Transverse colon (tissue), 4 donors: ENCODE results near the gene SLFN12. TPM values are rescaled to one million over a fixed set of nuclear protein-coding genes. Genes with fewer than 3 reads are reported as not detected.
"Not testable (repeated sequence)": the region's sequence is repeated elsewhere in the genome, so short reads cannot be mapped to it uniquely, and the experiment has no call there.

Experiments used
- DNase-seq: peaks from one replicate; pipeline ENCODE4 v3.0.0-alpha.2; 2019
- H3K27ac ChIP-seq, 4 donors: fragments of 200-600 bp; sonication (generic); 2 replicates each; pipeline ENCODE4 v1.5.1; 2016 to 2018; ENCODE audit warnings: inconsistent platforms in 4 of 4
- H3K27me3 ChIP-seq: fragments of 200-600 bp; sonication (generic); 2 replicates; pipeline ENCODE4 v1.5.1; 2017; ENCODE audit warnings: inconsistent platforms
- H3K36me3 ChIP-seq, 4 donors: fragments of 200-600 bp; sonication (generic); 2 replicates each; pipeline ENCODE4 v1.5.1; 2017 to 2019; ENCODE audit warnings: inconsistent platforms in 4 of 4
- H3K4me1 ChIP-seq, 4 donors: fragments of 200-600 bp; sonication (generic); 2 replicates each; pipeline ENCODE4 v1.5.1; 2017 to 2020; ENCODE audit warnings: inconsistent platforms in 4 of 4
- H3K4me3 ChIP-seq, 4 donors: fragments of 200-600 bp; sonication (generic); 1 replicate in 1 of 4; 2 replicates in 3 of 4; pipeline versions ENCODE4 v1.5.1 to v1.6.1; 2017 to 2019; ENCODE audit warnings: inconsistent platforms in 4 of 4
- H3K9me3 ChIP-seq, 2 donors: fragments of 200-600 bp; sonication (generic); 2 replicates each; pipeline ENCODE4 v1.5.1; 2017 to 2019; ENCODE audit warnings: inconsistent platforms in 2 of 2
- CTCF ChIP-seq, 5 experiments: fragments of 200-600 bp in 3 of 5; fragments of 450-650 bp in 2 of 5; sonication (generic) in 3 of 5; IDR thresholded peaks; 1 replicate in 2 of 5; 2 replicates in 3 of 5; pipeline ENCODE4 v1.5.1; 2016 to 2017; ENCODE audit warnings: antibody characterized with exemption in 5 of 5, inconsistent platforms in 3 of 5, mild to moderate bottlenecking in 2 of 5, moderate library complexity in 1 of 5
- EP300 ChIP-seq: sonication (generic); formaldehyde crosslinking; IDR thresholded peaks from one replicate; pipeline ENCODE4 v1.6.1; 2017; ENCODE audit warnings: antibody characterized with exemption, low read depth
- POLR2A ChIP-seq: fragments of 450-650 bp; IDR thresholded peaks from one replicate; pipeline ENCODE4 v1.6.1; 2016; ENCODE audit warnings: antibody characterized with exemption, mild to moderate bottlenecking, moderate library complexity
- POLR2AphosphoS5 ChIP-seq, 3 donors: sonication (generic); formaldehyde crosslinking; IDR thresholded peaks; one replicate each; pipeline ENCODE4 v1.6.1; 2016; ENCODE audit warnings: antibody characterized with exemption in 3 of 3
- WGBS, 2 donors: methylation state at CpG; one replicate each; pipeline ENCODE4 v1.1.5; 2018; ENCODE audit warnings: low coverage in 1 of 2; 5-methylcytosine and 5-hydroxymethylcytosine counted together
- in situ Hi-C, 4 donors: fragments of 200-750 bp; cut with MboI; loops; one replicate each; pipeline versions ENCODE4 v1.15.0 to v1.15.1; 2017; ENCODE audit warnings: low sequenced_read_pairs in 3 of 4, low pct_ligation_motif_present in 1 of 4, low pct_unique_long_range_greater_than_20kb in 1 of 4
- intact Hi-C: fragments of 100-400 bp; cut with DNase I; formaldehyde crosslinking; loops from one replicate; pipeline ENCODE4 v1.15.1; 2023; ENCODE audit warnings: low total_unique reads
- total RNA-seq, 4 donors: library from RNA; depleted of rRNA; stranded (reverse); fragments of >200 nt; gene quantifications; one replicate each; pipeline ENCODE4 v1.1.0, GENCODE V29; 2016

Gene SLFN12
- total RNA-seq, 4 donors from 2014 or later = 1.6 to 34.8 (median 3.5) TPM; not detected in 1

- in situ Hi-C loops = no loop called here
- no peaks in the 10 kb centered on the region for H3K36me3 ChIP-seq
- no peak overlapping the region for H3K27ac ChIP-seq
- H3K4me3 ChIP-seq = no peak overlapping the region
- no peak for DNase-seq
- no peaks in the 10 kb centered on the region for H3K4me1 ChIP-seq
- 85 to 90% methylated on average over 4 of the region's 4 CpGs for WGBS, 2 donors
- TF ChIP-seq CTCF (IDR thresholded peaks at IDR 0.05) (no peak), POLR2AphosphoS5 (IDR thresholded peaks at IDR 0.05) (no peak), POLR2A (no peak), EP300 (no peak)
- H3K27me3 ChIP-seq = no peaks in the 10 kb centered on the region
- no peaks in the 10 kb centered on the region for H3K9me3 ChIP-seq
- intact Hi-C loops = no loop called here
These were observed 8.5 kb downstream of the SLFN12 start for GRCh38 chr17:35423761-35424160.

GRCh38 chr17:35421069-35421468 is 11.2 kb downstream of the SLFN12 start:
- in situ Hi-C loops, H3K27me3 ChIP-seq, H3K27ac ChIP-seq, intact Hi-C loops, DNase-seq, H3K9me3 ChIP-seq, H3K36me3 ChIP-seq, H3K4me1 ChIP-seq, H3K4me3 ChIP-seq: not testable (repeated sequence)
- 95 to 96% methylated on average over 2 to 9 of the region's 9 CpGs for WGBS, 2 donors

- Histone ChIP-seq H3K36me3 (peaks cover 0 to 9% (median under 1%) of the 10 kb centered on the region in 4 donors), H3K4me3 (no peak overlapping the region), H3K9me3 (peaks cover 0 to 8% of the 10 kb centered on the region in 2 donors), H3K4me1 (no peaks in the 10 kb centered on the region), H3K27me3 (no peaks in the 10 kb centered on the region), H3K27ac (no peak overlapping the region)
- no peak for DNase-seq
- TF ChIP-seq POLR2A = no peak
- no peak for TF ChIP-seq POLR2AphosphoS5 (IDR thresholded peaks at IDR 0.05)
- TF ChIP-seq CTCF (IDR thresholded peaks at IDR 0.05) = no peak
- TF ChIP-seq EP300 = no peak
- in situ Hi-C loops (no loop called here), intact Hi-C loops (no loop called here)
- 90 to 91% methylated on average over 2 of the region's 2 CpGs for WGBS, 2 donors
These were observed 15.6 kb downstream of the SLFN12 start for GRCh38 chr17:35416659-35417058.

GRCh38 chr17:35414707-35415106 is 17.6 kb downstream of the SLFN12 start:
- DNase-seq, H3K4me3 ChIP-seq, H3K27me3 ChIP-seq, H3K36me3 ChIP-seq, H3K9me3 ChIP-seq, H3K27ac ChIP-seq, H3K4me1 ChIP-seq, intact Hi-C loops, in situ Hi-C loops: not testable (repeated sequence)
- 92 to 96% methylated on average over 2 of the region's 2 CpGs for WGBS, 2 donors

GRCh38 chr17:35414247-35414646 is 18.1 kb downstream of the SLFN12 start:
- no peak overlapping the region for H3K27ac ChIP-seq
- in situ Hi-C loops = no loop called here
- intact Hi-C loops = no loop called here
- peaks cover 0 to 8% of the 10 kb centered on the region in 2 donors for H3K9me3 ChIP-seq
- DNase-seq = no peak
- no peak overlapping the region for H3K4me3 ChIP-seq
- no peaks in the 10 kb centered on the region for H3K4me1 ChIP-seq
- no peaks in the 10 kb centered on the region for H3K27me3 ChIP-seq
- peaks cover 0 to 9% (median under 1%) of the 10 kb centered on the region in 4 donors for H3K36me3 ChIP-seq
- TF ChIP-seq POLR2AphosphoS5 (IDR thresholded peaks at IDR 0.05) = no peak
- TF ChIP-seq CTCF (IDR thresholded peaks at IDR 0.05) = no peak
- TF ChIP-seq POLR2A = no peak
- no peak for TF ChIP-seq EP300
- WGBS, 2 donors = 91 to 94% methylated on average over 1 of the region's 1 CpG
